Adrenal gland (tissue), 12 donors: ENCODE data around the gene FADS3. TPM values are rescaled to one million over a fixed set of nuclear protein-coding genes. Genes with fewer than 3 reads are reported as not detected.

Experiments
- DNase-seq, 7 donors: peaks; one replicate each; pipeline ENCODE4 v3.0.0-alpha.2; 2019 to 2020
- H3K27ac ChIP-seq, 5 donors: fragments of 200-600 bp; sonication (generic) in 4 of 5; 1 replicate in 3 of 5; 2 replicates in 2 of 5; pipeline versions ENCODE4 v1.5.1 to v1.8.0; 2016 to 2020; ENCODE audit warnings: mild to moderate bottlenecking in 1 of 5
- H3K27me3 ChIP-seq: fragments of 200-600 bp; 2 replicates; pipeline ENCODE4 v1.8.0; 2021
- H3K36me3 ChIP-seq, 2 donors: fragments of 200-600 bp; replicated peaks in 1 of 2; 1 replicate in 1 of 2; 2 replicates in 1 of 2; pipeline versions ENCODE4 v1.5.1 to v1.8.0; 2018 to 2022
- H3K4me1 ChIP-seq, 2 donors: fragments of 200-600 bp; replicated peaks in 1 of 2; 1 replicate in 1 of 2; 2 replicates in 1 of 2; pipeline versions ENCODE4 v1.5.1 to v1.8.0; 2018 to 2021
- H3K4me3 ChIP-seq, 4 donors: fragments of 200-600 bp; sonication (generic) in 3 of 4; one replicate each; pipeline ENCODE4 v1.5.1; 2016 to 2018
- H3K9me3 ChIP-seq, 3 donors: fragments of 200-600 bp; sonication (generic) in 1 of 3; replicated peaks in 1 of 3; 1 replicate in 2 of 3; 2 replicates in 1 of 3; pipeline versions ENCODE4 v1.5.1 to v1.8.0; 2016 to 2021
- POLR2A ChIP-seq, 2 donors: fragments of 450-650 bp; IDR thresholded peaks; one replicate each; pipeline ENCODE4 v1.6.1; 2017; ENCODE audit warnings: antibody characterized with exemption in 2 of 2, mild to moderate bottlenecking in 2 of 2, moderate library complexity in 1 of 2
- WGBS, 4 donors: extraction: QIAGEN DNeasy Blood & Tissue Kit in 2 of 4; methylation state at CpG; one replicate each; pipeline versions ENCODE4 v1.1.5 to v1.1.7; 2013 to 2017; 5-methylcytosine and 5-hydroxymethylcytosine counted together
- intact Hi-C, 2 donors: fragments of 100-400 bp; cut with DNase I; formaldehyde crosslinking; loops; one replicate each; pipeline versions ENCODE4 v1.14.1 to v1.15.0; 2022 to 2023
- polyA plus RNA-seq, 3 donors: library from polyadenylated mRNA; stranded (reverse); fragments of 200-250 nt in 2 of 3; fragments of 350-450 nt in 1 of 3; fragmentation: Illumina TruSeq in 1 of 3; extraction: RNeasy Lipid Tissue Mini Kit (QIAGEN cat#74804) in 1 of 3; gene quantifications; one replicate each; pipeline ENCODE4 v1.2.3, GENCODE V29; 2013 to 2014
- total RNA-seq, 9 donors: library from RNA; depleted of rRNA in 4 of 9; stranded (reverse); fragments of >200 nt in 4 of 9; fragments of 120-200 nt in 1 of 9; fragmentation: NEBNext Ultra II Directional in 1 of 9; extraction: Animal tissue kit (Norgen Biotek cat#: 25700) in 1 of 9; gene quantifications; one replicate each; pipeline versions ENCODE4 v1.1.0 to v1.2.4, GENCODE V29; 2013 to 2023
- TF ChIP-seq, protein P1 (sequence below), 6 experiments: fragments of 450-650 bp in 4 of 6; fragments of 200-600 bp in 2 of 6; sonication (generic) in 1 of 6; IDR thresholded peaks; 1 replicate in 5 of 6; 2 replicates in 1 of 6; pipeline versions ENCODE4 v1.5.1 to v1.8.0; 2016 to 2021; ENCODE audit warnings: antibody characterized with exemption in 6 of 6, mild to moderate bottlenecking in 2 of 6, moderate library complexity in 1 of 6
- donor health status: healthy with polysubstance abuse.
- donor health status: Bipolar disorder and iron deficiency.
- donor health status: DM: yes; HTN: yes; CAD: no.
- donor health status: DM: no; HTN: no; CAD: no.
- donor health status: DM: no; HTN: no; CAD: no.
- donor health status: DM: yes; HTN: yes; CAD: no.

The FADS3 gene
- total and polyA plus RNA-seq, 12 donors, result 22.2 to 175 (median 105) TPM

DNA sequence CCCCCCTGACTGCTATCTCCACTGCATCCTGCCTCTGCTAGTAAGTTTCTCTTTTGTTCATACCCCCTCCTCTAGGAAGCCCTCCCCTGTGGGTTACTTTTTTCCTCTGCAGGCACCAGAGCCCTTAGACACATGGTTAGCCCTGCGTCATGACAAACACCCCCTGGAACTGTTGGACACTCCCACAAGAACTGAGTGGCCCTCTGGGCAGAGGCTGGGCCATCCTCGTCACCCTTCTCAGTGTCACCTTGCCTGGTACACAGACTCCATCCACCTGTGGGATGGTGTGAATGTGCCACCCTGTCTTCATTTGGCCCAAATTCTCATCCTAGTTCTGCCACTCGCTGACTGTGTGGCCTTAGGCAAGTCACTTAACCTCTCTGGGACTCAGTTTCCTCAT lies 30.1 kb upstream of the FADS3 start:
- Histone ChIP-seq H3K4me1 (peaks cover 13 to 30% of the 10 kb centered on the region in 2 donors), H3K36me3 (no peaks in the 10 kb centered on the region), H3K4me3 (no peak overlapping the region), H3K27ac (no peak overlapping the region), H3K9me3 (no peaks in the 10 kb centered on the region), H3K27me3 (no peaks in the 10 kb centered on the region)
- DNase-seq, result peak in 2 of 7 donors; percentile 3 to 40
- TF ChIP-seq, protein P1, sequence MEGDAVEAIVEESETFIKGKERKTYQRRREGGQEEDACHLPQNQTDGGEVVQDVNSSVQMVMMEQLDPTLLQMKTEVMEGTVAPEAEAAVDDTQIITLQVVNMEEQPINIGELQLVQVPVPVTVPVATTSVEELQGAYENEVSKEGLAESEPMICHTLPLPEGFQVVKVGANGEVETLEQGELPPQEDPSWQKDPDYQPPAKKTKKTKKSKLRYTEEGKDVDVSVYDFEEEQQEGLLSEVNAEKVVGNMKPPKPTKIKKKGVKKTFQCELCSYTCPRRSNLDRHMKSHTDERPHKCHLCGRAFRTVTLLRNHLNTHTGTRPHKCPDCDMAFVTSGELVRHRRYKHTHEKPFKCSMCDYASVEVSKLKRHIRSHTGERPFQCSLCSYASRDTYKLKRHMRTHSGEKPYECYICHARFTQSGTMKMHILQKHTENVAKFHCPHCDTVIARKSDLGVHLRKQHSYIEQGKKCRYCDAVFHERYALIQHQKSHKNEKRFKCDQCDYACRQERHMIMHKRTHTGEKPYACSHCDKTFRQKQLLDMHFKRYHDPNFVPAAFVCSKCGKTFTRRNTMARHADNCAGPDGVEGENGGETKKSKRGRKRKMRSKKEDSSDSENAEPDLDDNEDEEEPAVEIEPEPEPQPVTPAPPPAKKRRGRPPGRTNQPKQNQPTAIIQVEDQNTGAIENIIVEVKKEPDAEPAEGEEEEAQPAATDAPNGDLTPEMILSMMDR (IDR thresholded peaks at IDR 0.05), result no peak
- no peak for TF ChIP-seq POLR2A (IDR thresholded peaks at IDR 0.05)
- WGBS, 4 donors, result 66 to 89% (median 85%) methylated on average over 2 to 3 of the region's 3 CpGs
- intact Hi-C loops, result no loop called here

DNA sequence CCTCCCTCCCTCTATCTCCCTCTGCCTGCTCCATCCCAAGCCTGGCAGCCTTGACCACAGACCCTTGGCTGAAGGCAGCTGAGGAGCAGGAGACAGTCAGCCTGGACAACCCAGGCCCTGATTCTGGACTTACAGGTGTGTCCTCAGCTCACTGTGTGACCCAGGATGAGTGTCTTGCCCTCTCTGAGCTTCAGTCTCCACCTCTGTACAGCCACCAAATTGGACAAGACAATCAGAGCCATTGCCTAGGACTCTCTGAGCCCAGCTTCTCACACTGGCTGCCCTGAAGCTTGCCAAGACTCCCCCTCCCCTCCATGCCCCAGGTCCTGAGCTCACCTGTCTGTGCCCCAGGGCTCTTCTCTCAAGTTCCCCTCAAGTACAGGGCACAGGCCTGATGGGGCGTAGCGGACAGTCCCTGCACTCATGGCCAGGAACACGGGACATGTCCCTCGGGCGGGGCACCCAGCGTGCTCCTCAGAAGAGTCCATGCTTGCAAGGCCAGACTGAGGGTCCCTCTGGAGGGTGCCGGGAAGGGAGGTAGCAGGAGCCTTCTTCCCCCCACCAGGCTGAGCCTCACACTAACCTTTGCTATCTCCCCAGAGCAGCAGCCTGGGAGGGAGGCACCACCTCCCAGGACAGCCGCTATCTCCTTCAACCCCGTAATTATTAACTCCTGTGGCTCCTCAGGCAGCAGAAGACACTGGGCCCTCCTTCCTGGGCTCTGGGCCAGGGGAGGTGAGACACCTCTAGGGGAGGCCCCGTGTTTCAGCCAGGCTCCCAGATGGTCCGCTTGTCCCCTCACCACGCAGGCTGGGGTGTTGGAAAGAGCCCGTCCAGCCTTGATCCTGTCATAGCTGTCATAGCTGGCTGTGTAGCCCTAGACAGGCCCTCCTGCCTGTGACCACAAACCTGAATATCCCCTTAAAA lies 28.6 kb upstream of the FADS3 start:
- DNase-seq, result peak in 2 of 7 donors; percentile 12 to 47
- no peaks in the 10 kb centered on the region for H3K27me3 ChIP-seq
- H3K27ac ChIP-seq, result peak overlapping the region in 2 of 5 donors; percentile 78 to 85
- intact Hi-C loops, result no loop called here
- no peak overlapping the region for H3K4me3 ChIP-seq
- no peaks in the 10 kb centered on the region for H3K36me3 ChIP-seq
- H3K9me3 ChIP-seq, result no peaks in the 10 kb centered on the region
- WGBS, 4 donors, result 74 to 80% (median 77%) methylated on average over 7 to 13 of the region's 13 CpGs
- H3K4me1 ChIP-seq, result peaks cover 13 to 30% of the 10 kb centered on the region in 2 donors
- no peak for TF ChIP-seq POLR2A (IDR thresholded peaks at IDR 0.05)
- TF ChIP-seq, protein P1 (IDR thresholded peaks at IDR 0.05), result no peak

DNA sequence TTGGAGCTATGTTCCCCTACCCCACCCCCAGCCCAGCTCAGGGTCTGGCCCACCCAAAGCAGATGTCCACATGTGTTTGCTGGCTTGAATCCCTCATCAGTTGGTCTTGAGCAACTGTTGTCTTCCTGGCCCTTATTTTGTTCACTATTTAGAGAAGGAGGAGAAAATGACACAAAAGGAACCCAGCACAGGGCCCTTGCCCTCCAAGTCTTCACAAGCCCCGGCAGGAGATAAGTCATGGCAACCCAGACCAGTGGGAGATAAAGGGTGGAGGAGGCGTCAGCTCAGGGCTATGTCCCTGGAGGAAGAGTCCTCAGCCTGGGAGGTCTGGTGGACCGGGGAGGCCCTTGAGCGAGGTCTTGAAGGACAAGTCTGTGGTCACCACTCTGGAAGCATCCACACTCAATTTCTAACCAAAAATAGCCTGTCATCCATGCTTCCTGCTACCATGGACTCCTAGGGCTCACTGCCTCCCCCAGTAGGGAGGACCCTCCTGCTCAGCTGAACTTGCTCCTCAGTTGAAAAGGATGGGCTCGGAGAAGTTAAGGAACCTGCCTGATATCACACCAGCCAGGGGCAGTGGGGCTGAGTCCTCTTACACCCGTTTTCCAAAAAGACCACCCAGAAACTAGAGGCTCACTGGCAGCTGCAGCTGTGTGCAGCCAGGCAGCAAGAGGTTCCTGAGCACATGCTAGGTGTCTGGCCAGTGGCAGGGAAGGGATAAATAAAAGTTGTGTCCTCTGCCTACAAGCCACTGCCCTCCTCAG lies 27.8 kb upstream of the FADS3 start:
- WGBS, 4 donors, result 56 to 78% (median 65%) methylated on average over 5 to 6 of the region's 6 CpGs
- H3K36me3 ChIP-seq, result no peaks in the 10 kb centered on the region
- peaks cover 13 to 27% of the 10 kb centered on the region in 2 donors for H3K4me1 ChIP-seq
- TF ChIP-seq POLR2A (IDR thresholded peaks at IDR 0.05), result no peak
- TF ChIP-seq, protein P1 (IDR thresholded peaks at IDR 0.05), result no peak
- H3K9me3 ChIP-seq, result no peaks in the 10 kb centered on the region
- no peak overlapping the region for H3K4me3 ChIP-seq
- peak overlapping the region in 2 of 5 donors; percentile 78 to 85 for H3K27ac ChIP-seq
- peak in 3 of 7 donors; percentile 27 to 50 (median 31) for DNase-seq
- intact Hi-C loops, result no loop called here
- no peaks in the 10 kb centered on the region for H3K27me3 ChIP-seq
